Measurements from ENCODE around the gene OCIAD2.

- TF ChIP-seq BRCA1 (IDR thresholded peaks at IDR 0.05; ENCODE audit: low read depth, low read length) (no peak), CEBPB (IDR thresholded peaks at IDR 0.05; ENCODE audit: low read depth, low read length) (no peak), GABPA (IDR thresholded peaks at IDR 0.05; ENCODE audit: borderline replicate concordance, insufficient read depth, low read length) (no peak), CTCF (IDR thresholded peaks at IDR 0.05; ENCODE audit: control extremely low read depth in 1 of 3, insufficient read depth in 1 of 3, low read depth in 1 of 3, low read length in 3 of 3) (no peak), EZH2 (IDR thresholded peaks at IDR 0.05; ENCODE audit: low read depth, low read length, severe bottlenecking) (no peak), POLR2A (IDR thresholded peaks at IDR 0.05; ENCODE audit: control extremely low read depth in 1 of 2, low read depth in 2 of 2, low read length in 2 of 2) (no peak), RNF2 (IDR thresholded peaks at IDR 0.05; ENCODE audit: borderline replicate concordance, low read depth, low read length, missing control alignments, poor library complexity, severe bottlenecking) (no peak)
Observed at GRCh38 chr4:48901196-48901595, 5.4 kb downstream of the OCIAD2 start.
